ENCODE data around the gene M1AP. TPM values are rescaled to one million over a fixed set of nuclear protein-coding genes. Genes with fewer than 3 reads are reported as not detected.

M1AP gene
- total and polyA plus RNA-seq, 9 donors, result 0.06 to 0.34 (median 0.15) TPM; not detected in 2

GRCh38 chr2:74599676-74600075 lies 48.5 kb downstream of the M1AP start:
- Histone ChIP-seq H3K9me3 (replicated peaks; ENCODE audit: control insufficient read depth, low read depth, low read length) (no peaks in the 10 kb centered on the region), H3K4me3 (ENCODE audit: low read length) (no peak overlapping the region), H3K27ac (ENCODE audit: low read length) (no peak overlapping the region), H3K36me3 (ENCODE audit: control insufficient read depth, insufficient read depth, low read length) (no peaks in the 10 kb centered on the region), H3K27me3 (ENCODE audit: control insufficient read depth, insufficient read depth, low read length) (peaks cover 9% of the 10 kb centered on the region), H3K4me1 (ENCODE audit: control insufficient read depth, insufficient read depth, low read length) (no peaks in the 10 kb centered on the region)
- no peak for DNase-seq
- WGBS (ENCODE audit: insufficient coverage), result no CpG with 5 or more reads among the region's 3 CpGs

- 0% methylated on average over 1 of the region's 1 CpG for whole genome bisulfite sequencing (ENCODE audit: insufficient coverage)
- Histone ChIP-seq H3K27me3 (ENCODE audit: control insufficient read depth, insufficient read depth, low read length) (peaks cover 6% of the 10 kb centered on the region), H3K27ac (ENCODE audit: low read length) (no peak overlapping the region), H3K9me3 (replicated peaks; ENCODE audit: control insufficient read depth, low read depth, low read length) (no peaks in the 10 kb centered on the region), H3K4me1 (ENCODE audit: control insufficient read depth, insufficient read depth, low read length) (no peaks in the 10 kb centered on the region), H3K36me3 (ENCODE audit: control insufficient read depth, insufficient read depth, low read length) (no peaks in the 10 kb centered on the region), H3K4me3 (ENCODE audit: low read length) (no peak overlapping the region)
- peak; percentile 30 for DNase-seq
Measured at GRCh38 chr2:74597410-74597809, 50.7 kb downstream of the M1AP start.

GRCh38 chr2:74596584-74596983 lies 51.5 kb downstream of the M1AP start:
- no peaks in the 10 kb centered on the region for H3K4me1 ChIP-seq (ENCODE audit: control insufficient read depth, insufficient read depth, low read length)
- no peaks in the 10 kb centered on the region for H3K9me3 ChIP-seq (replicated peaks; ENCODE audit: control insufficient read depth, low read depth, low read length)
- no CpG with 5 or more reads among the region's 1 CpG for WGBS (ENCODE audit: insufficient coverage)
- H3K4me3 ChIP-seq (ENCODE audit: low read length), result no peak overlapping the region
- no peaks in the 10 kb centered on the region for H3K36me3 ChIP-seq (ENCODE audit: control insufficient read depth, insufficient read depth, low read length)
- no peak for DNase-seq
- H3K27me3 ChIP-seq (ENCODE audit: control insufficient read depth, insufficient read depth, low read length), result peaks cover 9% of the 10 kb centered on the region
- H3K27ac ChIP-seq (ENCODE audit: low read length), result no peak overlapping the region

- Histone ChIP-seq H3K9me3 (replicated peaks; ENCODE audit: control insufficient read depth, low read depth, low read length) (no peaks in the 10 kb centered on the region), H3K4me1 (ENCODE audit: control insufficient read depth, insufficient read depth, low read length) (no peaks in the 10 kb centered on the region), H3K27me3 (ENCODE audit: control insufficient read depth, insufficient read depth, low read length) (peaks cover 17% of the 10 kb centered on the region), H3K27ac (ENCODE audit: low read length) (no peak overlapping the region), H3K36me3 (ENCODE audit: control insufficient read depth, insufficient read depth, low read length) (no peaks in the 10 kb centered on the region), H3K4me3 (ENCODE audit: low read length) (no peak overlapping the region)
- 81% methylated on average over 3 of the region's 4 CpGs for WGBS (ENCODE audit: insufficient coverage)
- DNase-seq, result no peak
Measured at GRCh38 chr2:74593826-74594772, 54.0 kb downstream of the M1AP start.

- no peaks in the 10 kb centered on the region for H3K9me3 ChIP-seq (replicated peaks; ENCODE audit: control insufficient read depth, low read depth, low read length)
- H3K27me3 ChIP-seq (ENCODE audit: control insufficient read depth, insufficient read depth, low read length), result peaks cover 12% of the 10 kb centered on the region
- H3K27ac ChIP-seq (ENCODE audit: low read length), result no peak overlapping the region
- no peak for DNase-seq
- H3K4me3 ChIP-seq (ENCODE audit: low read length), result no peak overlapping the region
- no peaks in the 10 kb centered on the region for H3K36me3 ChIP-seq (ENCODE audit: control insufficient read depth, insufficient read depth, low read length)
- no peaks in the 10 kb centered on the region for H3K4me1 ChIP-seq (ENCODE audit: control insufficient read depth, insufficient read depth, low read length)
- WGBS (ENCODE audit: insufficient coverage), result no CpG with 5 or more reads among the region's 2 CpGs
Measured at GRCh38 chr2:74588664-74589063, 59.5 kb downstream of the M1AP start.

GRCh38 chr2:74587664-74588277 lies 60.4 kb downstream of the M1AP start:
- DNase-seq, result peak; percentile 86
- Histone ChIP-seq H3K27me3 (ENCODE audit: control insufficient read depth, insufficient read depth, low read length) (peaks cover 12% of the 10 kb centered on the region), H3K4me3 (ENCODE audit: low read length) (no peak overlapping the region), H3K4me1 (ENCODE audit: control insufficient read depth, insufficient read depth, low read length) (peaks cover 2% of the 10 kb centered on the region), H3K36me3 (ENCODE audit: control insufficient read depth, insufficient read depth, low read length) (no peaks in the 10 kb centered on the region), H3K27ac (ENCODE audit: low read length) (no peak overlapping the region), H3K9me3 (replicated peaks; ENCODE audit: control insufficient read depth, low read depth, low read length) (no peaks in the 10 kb centered on the region)
- 10% methylated on average over 2 of the region's 6 CpGs for WGBS (ENCODE audit: insufficient coverage)

- Histone ChIP-seq H3K9me3 (replicated peaks; ENCODE audit: control insufficient read depth, low read depth, low read length) (no peaks in the 10 kb centered on the region), H3K4me3 (ENCODE audit: low read length) (no peak overlapping the region), H3K36me3 (ENCODE audit: control insufficient read depth, insufficient read depth, low read length) (no peaks in the 10 kb centered on the region), H3K27me3 (ENCODE audit: control insufficient read depth, insufficient read depth, low read length) (peaks cover 7% of the 10 kb centered on the region), H3K27ac (ENCODE audit: low read length) (no peak overlapping the region), H3K4me1 (ENCODE audit: control insufficient read depth, insufficient read depth, low read length) (peaks cover 2% of the 10 kb centered on the region)
- whole genome bisulfite sequencing (ENCODE audit: insufficient coverage), result 100% methylated on average over 1 of the region's 4 CpGs
- DNase-seq, result peak; percentile 46
Measured at GRCh38 chr2:74585406-74586185, 62.5 kb downstream of the M1AP start.

GRCh38 chr2:74584088-74584645 lies 64.0 kb downstream of the M1AP start:
- no peak for DNase-seq
- H3K4me3 ChIP-seq (ENCODE audit: low read length), result no peak overlapping the region
- no peaks in the 10 kb centered on the region for H3K36me3 ChIP-seq (ENCODE audit: control insufficient read depth, insufficient read depth, low read length)
- no peaks in the 10 kb centered on the region for H3K9me3 ChIP-seq (replicated peaks; ENCODE audit: control insufficient read depth, low read depth, low read length)
- 73% methylated on average over 2 of the region's 2 CpGs for WGBS (ENCODE audit: insufficient coverage)
- no peak overlapping the region for H3K27ac ChIP-seq (ENCODE audit: low read length)
- H3K4me1 ChIP-seq (ENCODE audit: control insufficient read depth, insufficient read depth, low read length), result peaks cover 2% of the 10 kb centered on the region
- H3K27me3 ChIP-seq (ENCODE audit: control insufficient read depth, insufficient read depth, low read length), result no peaks in the 10 kb centered on the region

- H3K27me3 ChIP-seq (ENCODE audit: control insufficient read depth, insufficient read depth, low read length), result no peaks in the 10 kb centered on the region
- H3K27ac ChIP-seq (ENCODE audit: low read length), result peak overlapping the region; percentile 52
- H3K9me3 ChIP-seq (replicated peaks; ENCODE audit: control insufficient read depth, low read depth, low read length), result no peaks in the 10 kb centered on the region
- no peak overlapping the region for H3K4me3 ChIP-seq (ENCODE audit: low read length)
- H3K4me1 ChIP-seq (ENCODE audit: control insufficient read depth, insufficient read depth, low read length), result peaks cover 2% of the 10 kb centered on the region
- H3K36me3 ChIP-seq (ENCODE audit: control insufficient read depth, insufficient read depth, low read length), result no peaks in the 10 kb centered on the region
- peak; percentile 49 for DNase-seq
Measured at GRCh38 chr2:74583504-74583903, 64.6 kb downstream of the M1AP start.

- no peak overlapping the region for H3K4me3 ChIP-seq (ENCODE audit: low read length)
- H3K9me3 ChIP-seq (replicated peaks; ENCODE audit: control insufficient read depth, low read depth, low read length), result no peaks in the 10 kb centered on the region
- DNase-seq, result no peak
- H3K27ac ChIP-seq (ENCODE audit: low read length), result no peak overlapping the region
- H3K4me1 ChIP-seq (ENCODE audit: control insufficient read depth, insufficient read depth, low read length), result peaks cover 5% of the 10 kb centered on the region
- H3K27me3 ChIP-seq (ENCODE audit: control insufficient read depth, insufficient read depth, low read length), result no peaks in the 10 kb centered on the region
- no peaks in the 10 kb centered on the region for H3K36me3 ChIP-seq (ENCODE audit: control insufficient read depth, insufficient read depth, low read length)
- WGBS (ENCODE audit: insufficient coverage), result no CpG with 5 or more reads among the region's 2 CpGs
Measured at GRCh38 chr2:74582184-74582583, 65.9 kb downstream of the M1AP start.

Measured in muscle of leg (tissue), 11 donors.